H1 (cell line): ENCODE results near the gene PAK5. TPM values are rescaled to one million over a fixed set of nuclear protein-coding genes. Genes with fewer than 3 reads are reported as not detected.

Source experiments
- CTCF ChIA-PET: fragments of 300-600 bp; sonication (Branson Sonifier 250); formaldehyde crosslinking; loops from one replicate; lab custom pipeline; 2021; ENCODE audit not compliant: partially characterized antibody; lab: Charles Lee
- POLR2A ChIA-PET: fragments of 300-600 bp; sonication (Branson Sonifier 250); formaldehyde crosslinking; loops from one replicate; lab custom pipeline; 2021; ENCODE audit warnings: inconsistent platforms; ENCODE audit not compliant: partially characterized antibody; lab: Charles Lee
- DNase-seq, 2 experiments: peaks; one replicate each; pipeline versions ENCODE4 v3.0.0 to v3.0.0-alpha.2; 2010 to 2022; ENCODE audit warnings: low spot score in 2 of 2, low read depth in 1 of 2, mixed read lengths in 1 of 2
- FAIRE-seq: peaks from 2 replicates; lab custom pipeline; 2011; peaks lifted over from hg19 to GRCh38; lab: Jason Lieb, UNC
- H2AFZ ChIP-seq: 2 replicates; pipeline ENCODE4 v1.8.1; 2012; ENCODE audit warnings: low read length, inconsistent platforms
- H2AK5ac ChIP-seq: 2 replicates; pipeline ENCODE4 v1.6.1; 2013; ENCODE audit warnings: low read depth, low read length
- H2BK120ac ChIP-seq: replicated peaks from 2 replicates; pipeline ENCODE3; 2013; ENCODE audit warnings: low read depth, low read length, inconsistent platforms
- H2BK12ac ChIP-seq: 2 replicates; pipeline ENCODE4 v1.6.1; 2013; ENCODE audit warnings: low read depth, low read length
- H2BK15ac ChIP-seq: 2 replicates; pipeline ENCODE4 v1.6.1; 2013; ENCODE audit warnings: low read length
- H2BK20ac ChIP-seq: 2 replicates; pipeline ENCODE4 v1.6.1; 2013; ENCODE audit warnings: low read length
- H2BK5ac ChIP-seq: 2 replicates; pipeline ENCODE4 v1.6.1; 2013; ENCODE audit warnings: low read depth, low read length
- H3K14ac ChIP-seq: 2 replicates; pipeline ENCODE4 v1.6.1; 2013; ENCODE audit warnings: inconsistent platforms; ENCODE audit not compliant: insufficient read length
- H3K18ac ChIP-seq: 2 replicates; pipeline ENCODE4 v1.6.1; 2013; ENCODE audit warnings: low read length; ENCODE audit errors: extremely low read depth
- H3K23ac ChIP-seq: 2 replicates; pipeline ENCODE4 v1.6.1; 2013; ENCODE audit warnings: inconsistent platforms; ENCODE audit not compliant: insufficient read length
- H3K23me2 ChIP-seq: 2 replicates; pipeline ENCODE4 v1.6.1; 2013; ENCODE audit warnings: low read depth, low read length
- H3K27ac ChIP-seq: 2 replicates; pipeline ENCODE4 v1.6.1; 2011; ENCODE audit warnings: low read depth, low read length, inconsistent platforms
- H3K27me3 ChIP-seq, 4 experiments: replicated peaks in 1 of 4; 1 replicate in 1 of 4; 2 replicates in 3 of 4; pipeline versions ENCODE4 v1.6.1 to v1.8.1; 2011 to 2013; ENCODE audit warnings: low read length in 3 of 4, mild to moderate bottlenecking in 3 of 4, inconsistent platforms in 2 of 4, mixed read lengths in 2 of 4, moderate library complexity in 1 of 4; ENCODE audit not compliant: control insufficient read depth in 3 of 4, insufficient read depth in 3 of 4; ENCODE audit errors: extremely low read depth in 1 of 4
- H3K36me3 ChIP-seq, 4 experiments: 2 replicates each; pipeline versions ENCODE4 v1.6.1 to v1.8.1; 2011 to 2013; ENCODE audit warnings: mild to moderate bottlenecking in 4 of 4, low read length in 3 of 4, moderate library complexity in 2 of 4, control low read depth in 1 of 4, inconsistent platforms in 1 of 4; ENCODE audit not compliant: insufficient read depth in 4 of 4, control insufficient read depth in 2 of 4
- H3K4ac ChIP-seq: replicated peaks from 2 replicates; pipeline ENCODE3; 2013; ENCODE audit warnings: low read length, low read depth, mixed read lengths, inconsistent platforms; ENCODE audit not compliant: insufficient read length
- H3K4me1 ChIP-seq, 4 experiments: replicated peaks in 1 of 4; 1 replicate in 1 of 4; 2 replicates in 3 of 4; pipeline versions ENCODE4 v1.6.1 to v1.8.1; 2011 to 2013; ENCODE audit warnings: low read length in 3 of 4, inconsistent platforms in 2 of 4, mixed read lengths in 1 of 4; ENCODE audit not compliant: insufficient read depth in 4 of 4, control insufficient read depth in 3 of 4
- H3K4me2 ChIP-seq, 2 experiments: 2 replicates each; pipeline versions ENCODE4 v1.6.1 to v1.8.1; 2011 to 2013; ENCODE audit warnings: low read depth in 2 of 2, low read length in 2 of 2, control low read depth in 1 of 2, inconsistent platforms in 1 of 2, mild to moderate bottlenecking in 1 of 2; ENCODE audit not compliant: insufficient read depth in 1 of 2
- H3K4me3 ChIP-seq, 4 experiments: fragments of 200-600, 300-600 bp in 1 of 4; sonication (generic), shearing (Covaris generic), sonication (Bioruptor Twin) in 1 of 4; 2 replicates each; pipeline versions ENCODE4 v1.5.1 to v1.8.1; 2011 to 2016; ENCODE audit warnings: low read length in 4 of 4, low read depth in 3 of 4, control low read depth in 2 of 4, inconsistent platforms in 2 of 4, mild to moderate bottlenecking in 2 of 4, mixed read lengths in 1 of 4, moderate library complexity in 1 of 4; ENCODE audit not compliant: insufficient read depth in 2 of 4; ENCODE audit errors: extremely low read depth in 1 of 4
- H3K56ac ChIP-seq: replicated peaks from 2 replicates; pipeline ENCODE3; 2013; ENCODE audit warnings: low read depth, mild to moderate bottlenecking, mixed read lengths, low read length, inconsistent platforms; ENCODE audit not compliant: insufficient read length
- H3K79me1 ChIP-seq: 2 replicates; pipeline ENCODE4 v1.6.1; 2013; ENCODE audit warnings: low read depth, low read length, control low read depth
- H3K79me2 ChIP-seq, 2 experiments: 2 replicates each; pipeline versions ENCODE4 v1.6.1 to v1.8.1; 2012 to 2013; ENCODE audit warnings: low read length in 2 of 2, mild to moderate bottlenecking in 2 of 2, inconsistent platforms in 1 of 2; ENCODE audit not compliant: insufficient read depth in 2 of 2, control insufficient read depth in 1 of 2
- H3K9ac ChIP-seq, 4 experiments: replicated peaks in 1 of 4; 1 replicate in 1 of 4; 2 replicates in 3 of 4; pipeline versions ENCODE4 v1.6.1 to v1.8.1; 2011 to 2013; ENCODE audit warnings: low read depth in 3 of 4, low read length in 3 of 4, control low read depth in 2 of 4, mild to moderate bottlenecking in 2 of 4, moderate library complexity in 2 of 4, inconsistent platforms in 1 of 4; ENCODE audit errors: extremely low read depth in 1 of 4
- H3K9me3 ChIP-seq, 2 experiments: 2 replicates each; pipeline versions ENCODE4 v1.6.1 to v1.8.1; 2012 to 2013; ENCODE audit warnings: mild to moderate bottlenecking in 2 of 2, moderate library complexity in 2 of 2, control low read depth in 1 of 2, inconsistent platforms in 1 of 2, low read depth in 1 of 2, low read length in 1 of 2, mixed read lengths in 1 of 2; ENCODE audit not compliant: insufficient read depth in 2 of 2
- H4K20me1 ChIP-seq, 2 experiments: replicated peaks in 1 of 2; 2 replicates each; pipeline versions ENCODE3 to v1.8.1; 2011 to 2013; ENCODE audit warnings: inconsistent platforms in 2 of 2, low read length in 2 of 2, mild to moderate bottlenecking in 1 of 2; ENCODE audit not compliant: insufficient read depth in 2 of 2, control insufficient read depth in 1 of 2
- H4K5ac ChIP-seq: 2 replicates; pipeline ENCODE4 v1.6.1; 2013; ENCODE audit warnings: low read length, low read depth, mixed read lengths, inconsistent platforms; ENCODE audit not compliant: insufficient read length
- H4K8ac ChIP-seq: 2 replicates; pipeline ENCODE4 v1.8.0; 2013; ENCODE audit warnings: mild to moderate bottlenecking, moderate library complexity, low read length, inconsistent platforms; ENCODE audit not compliant: insufficient read depth; ENCODE audit errors: extremely low read depth
- H4K91ac ChIP-seq: replicated peaks from 2 replicates; pipeline ENCODE3; 2013; ENCODE audit warnings: low read length, mixed read lengths, inconsistent platforms; ENCODE audit not compliant: insufficient read length
- WGBS, 2 experiments: shearing (Covaris generic) in 1 of 2; methylation state at CpG; one replicate each; pipeline versions ENCODE4 v1.1.6 to v1.1.7; 2013 to 2015; ENCODE audit warnings: low lambda C conversion rate in 2 of 2, mixed read lengths in 2 of 2, inconsistent platforms in 1 of 2, low coverage in 1 of 2, missing lambda C conversion rate in 1 of 2; ENCODE audit not compliant: insufficient replicate concordance in 2 of 2, insufficient coverage in 1 of 2, insufficient read length in 1 of 2; ENCODE audit errors: extremely low coverage in 1 of 2, missing lambda C conversion rate in 1 of 2; 5-methylcytosine and 5-hydroxymethylcytosine counted together
- polyA plus RNA-seq, 7 experiments: library from polyadenylated mRNA; depleted of rRNA in 3 of 7; stranded (reverse) in 5 of 7; unstranded in 2 of 7; fragments of >200 nt in 5 of 7; fragments of 200-250 nt in 2 of 7; gene quantifications; 1 replicate in 5 of 7; 2 replicates in 1 of 7; 4 replicates in 1 of 7; pipeline versions ENCODE4 v1.2.1 to v1.2.3, GENCODE V29; 2011 to 2013; ENCODE audit warnings: missing spikeins in 2 of 7, mixed read lengths in 2 of 7
- total RNA-seq: library from RNA; stranded (reverse); fragmentation: NEBNext Ultra II Directional; extraction: Animal tissue kit (Norgen Biotek cat#: 25700); gene quantifications from 2 replicates; pipeline ENCODE4 v1.2.1, GENCODE V29; 2021

The PAK5 gene
- total and polyA plus RNA-seq, 2 of the 8 experiments (the other 6 are each of a cell fraction or from before 2014, with no cell fraction given): 0.54 to 0.80 TPM

- CTCF ChIA-PET: interaction anchor here (0.6 kb wide), 2 partner anchors 47 to 461 kb away, joined by 3 read pairs; no protein-coding TSS in a partner anchor
- no peak overlapping the region for H2BK20ac ChIP-seq
- peak overlapping the region; percentile 76 to 98 for H3K4me2 ChIP-seq
- no peak overlapping the region for H3K27ac ChIP-seq
- H3K36me3 ChIP-seq: no peaks in the 10 kb centered on the region
- H4K20me1 ChIP-seq: no peaks in the 10 kb centered on the region
- H4K5ac ChIP-seq: no peak overlapping the region
- H2BK5ac ChIP-seq: no peak overlapping the region
- peak overlapping the region; percentile 56 to 83 (median 76) for H3K4me3 ChIP-seq
- H3K18ac ChIP-seq: no peak overlapping the region
- 13% methylated on average over 14 of the region's 14 CpGs; no CpG with 5 or more reads in 1 of the 2 experiments for WGBS, 2 experiments
- H2BK15ac ChIP-seq: no peak overlapping the region
- DNase-seq (no peak), FAIRE-seq (no peak)
- H2BK120ac ChIP-seq: no peak overlapping the region
- no peak overlapping the region for H3K14ac ChIP-seq
- no peaks in the 10 kb centered on the region for H3K79me1 ChIP-seq
- POLR2A ChIA-PET: interaction anchor here (1.4 kb wide), 1 partner anchor 8 kb away, joined by 4 read pairs; no protein-coding TSS in a partner anchor
- H3K9ac ChIP-seq: no peak overlapping the region
- peaks cover 0 to 8% (median 5%) of the 10 kb centered on the region in 4 experiments; a peak in 5 of 7 replicates for H3K27me3 ChIP-seq
- no peaks in the 10 kb centered on the region for H3K79me2 ChIP-seq
- peak overlapping the region; percentile 54 for H2AFZ ChIP-seq
- no peak overlapping the region; the same call in 1 of the 2 replicates for H4K8ac ChIP-seq
- no peak overlapping the region for H2BK12ac ChIP-seq
- H3K23ac ChIP-seq: no peak overlapping the region
- H3K56ac ChIP-seq: no peak overlapping the region
- H4K91ac ChIP-seq: no peak overlapping the region
- H3K4me1 ChIP-seq: peaks cover 0 to 16% (median 5%) of the 10 kb centered on the region in 4 experiments; a peak in 4 of 7 replicates
- no peak overlapping the region for H2AK5ac ChIP-seq
- H3K9me3 ChIP-seq: no peaks in the 10 kb centered on the region
- no peak overlapping the region for H3K4ac ChIP-seq
- peaks cover 10% of the 10 kb centered on the region; the same call in 1 of the 2 replicates for H3K23me2 ChIP-seq
Observed at GRCh38 chr20:9838035-9838377, 870 bp downstream of the PAK5 start.
